PC-3 (cell line): ENCODE results near the gene EHBP1. TPM values are rescaled to one million over a fixed set of nuclear protein-coding genes. Genes with fewer than 3 reads are reported as not detected.

ENCODE experiments used
- ATAC-seq: fragments of 200-7000 bp; cut with Tn5 transposase; 2 replicates; pipeline ENCODE4 v1.9.1; 2020; ENCODE audit warnings: mild to moderate bottlenecking, moderate library complexity
- BruUV-seq: library from RNA; stranded (reverse); fragments of 400-500 nt; replicated peaks from 2 replicates; lab custom pipeline; 2021; lab: Mats Ljungman, UMichigan
- CTCF ChIA-PET: fragments of 300-600 bp; sonication (Branson Sonifier 250); formaldehyde crosslinking; loops from one replicate; lab custom pipeline; 2022; ENCODE audit warnings: antibody characterized with exemption; lab: Charles Lee
- POLR2A ChIA-PET: fragments of 300-600 bp; sonication (Branson Sonifier 250); formaldehyde crosslinking; loops from one replicate; lab custom pipeline; 2022; ENCODE audit warnings: antibody characterized with exemption; ENCODE audit not compliant: unreplicated experiment; lab: Charles Lee
- DNase-seq: peaks from one replicate; pipeline ENCODE4 v3.0.0-alpha.2; 2015
- H2AFZ ChIP-seq: fragments of 300-600 bp; sonication (generic); 2 replicates; pipeline ENCODE4 v1.6.0; 2016; ENCODE audit warnings: antibody characterized with exemption, low read length
- H3F3A ChIP-seq: fragments of 300-600 bp; sonication (generic); one replicate; pipeline ENCODE4 v1.6.0; 2017; ENCODE audit warnings: antibody characterized with exemption, low read length, control low read depth, mild to moderate bottlenecking; ENCODE audit not compliant: unreplicated experiment
- H3K27ac ChIP-seq: fragments of 300-600 bp; sonication (generic); 2 replicates; pipeline ENCODE4 v1.5.1; 2016; ENCODE audit warnings: mild to moderate bottlenecking, low read length
- H3K27me3 ChIP-seq: fragments of 300-600 bp; sonication (generic); 2 replicates; pipeline ENCODE4 v1.6.1; 2016; ENCODE audit warnings: low read length, mixed read lengths
- H3K36me3 ChIP-seq: fragments of 300-600 bp; sonication (generic); 2 replicates; pipeline ENCODE4 v1.6.1; 2016; ENCODE audit warnings: low read depth, mixed run types, low read length, mixed read lengths
- H3K4me1 ChIP-seq: fragments of 300-600 bp; sonication (generic); 2 replicates; pipeline ENCODE4 v1.5.1; 2016; ENCODE audit warnings: low read length; ENCODE audit not compliant: insufficient read depth
- H3K4me2 ChIP-seq: fragments of 300-600 bp; sonication (generic); 2 replicates; pipeline ENCODE4 v1.6.0; 2016; ENCODE audit warnings: low read length
- H3K4me3 ChIP-seq: fragments of 300-600 bp; sonication (generic); 2 replicates; pipeline ENCODE4 v1.5.1; 2016; ENCODE audit warnings: mild to moderate bottlenecking, low read length, mixed read lengths
- H3K79me2 ChIP-seq: fragments of 300-600 bp; sonication (generic); 2 replicates; pipeline ENCODE4 v1.6.1; 2017; ENCODE audit warnings: low read length, mixed read lengths
- H3K9ac ChIP-seq: fragments of 300-600 bp; sonication (generic); 2 replicates; pipeline ENCODE4 v1.6.0; 2016; ENCODE audit warnings: mild to moderate bottlenecking, low read length
- H3K9me2 ChIP-seq: fragments of 300-600 bp; sonication (generic); replicated peaks from 2 replicates; pipeline ENCODE4 v1.6.1; 2016; ENCODE audit warnings: mixed run types, low read length, mixed read lengths
- H3K9me3 ChIP-seq: fragments of 300-600 bp; sonication (generic); 2 replicates; pipeline ENCODE4 v1.6.1; 2016; ENCODE audit warnings: low read length, mixed read lengths
- H4K20me1 ChIP-seq: fragments of 300-600 bp; sonication (generic); 2 replicates; pipeline ENCODE4 v1.6.1; 2016; ENCODE audit warnings: low read length, mixed read lengths
- EZH2 ChIP-seq: fragments of 300-600 bp; sonication (generic); IDR thresholded peaks from one replicate; pipeline ENCODE4 v1.6.1; 2017; ENCODE audit warnings: antibody characterized with exemption, mild to moderate bottlenecking, low read length; ENCODE audit not compliant: unreplicated experiment
- EZH2phosphoT487 ChIP-seq: fragments of 300-600 bp; sonication (generic); IDR thresholded peaks from 2 replicates; pipeline ENCODE4 v1.6.1; 2018; ENCODE audit warnings: mild to moderate bottlenecking, antibody characterized with exemption, low read length, borderline replicate concordance
- intact Hi-C: fragments of 100-400 bp; cut with micrococcal nuclease; formaldehyde crosslinking; loops from 2 replicates; pipeline ENCODE4 v1.9.0; 2023
- total RNA-seq: library from RNA; depleted of rRNA; stranded (reverse); fragments of >200 nt; gene quantifications from 2 replicates; pipeline ENCODE4 v1.2.3, GENCODE V29; 2014
- TF ChIP-seq, protein P1 (sequence below): fragments of 300-600 bp; sonication (generic); conservative IDR thresholded peaks from 2 replicates; pipeline ENCODE4 v1.5.1; 2017; ENCODE audit warnings: antibody characterized with exemption, low read depth, mild to moderate bottlenecking, low read length

Gene EHBP1
- total RNA-seq, 1 experiment from 2014 or later, result 25.7 TPM

DNA sequence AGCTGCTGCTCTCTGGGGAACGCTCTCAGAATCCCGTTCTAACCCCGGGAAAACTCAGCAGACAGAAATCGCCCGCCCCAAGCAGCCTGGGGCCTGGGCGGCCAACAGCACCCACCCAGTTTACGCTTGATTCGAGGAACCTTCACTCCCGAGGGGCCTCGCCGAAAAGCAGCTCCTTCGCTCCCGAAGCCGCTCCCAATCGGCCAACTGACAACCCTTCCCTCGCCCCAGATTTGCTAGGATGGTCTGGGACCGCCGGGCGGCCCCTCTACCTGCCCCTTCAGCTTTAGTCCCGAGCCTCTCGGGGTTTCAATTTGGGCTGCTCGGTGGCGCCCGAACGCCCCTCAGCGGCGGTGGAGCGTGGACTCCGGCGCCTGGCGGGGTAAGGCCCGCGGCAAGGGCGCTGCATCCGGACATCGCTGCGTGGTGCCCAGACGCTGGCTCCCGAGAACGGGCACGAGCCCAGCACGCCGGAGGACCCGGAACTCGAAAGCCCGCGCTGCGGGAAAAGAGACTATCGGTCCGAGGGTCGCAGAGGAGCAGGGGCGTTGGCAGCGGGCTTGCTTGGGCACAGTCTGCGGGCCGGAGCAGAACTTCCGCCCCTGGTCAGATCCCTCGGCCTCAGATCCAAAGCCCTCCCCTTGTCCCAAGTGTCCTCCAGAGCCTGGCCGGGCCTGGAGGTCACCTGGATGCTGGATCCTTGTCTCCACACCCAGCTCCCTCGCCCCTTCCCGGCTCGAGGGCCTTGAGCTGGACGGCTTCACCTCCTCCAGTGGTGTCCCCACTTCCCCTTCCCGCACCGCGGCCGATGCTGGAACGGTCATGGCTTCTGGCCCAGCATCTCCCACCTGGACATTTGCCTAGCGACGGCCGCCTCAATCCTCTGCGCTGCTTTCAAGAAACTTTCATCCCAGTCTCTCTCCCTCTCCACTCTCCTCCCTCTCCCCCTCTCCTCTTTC lies 342.1 kb downstream of the EHBP1 start:
- DNase-seq (no peak), ATAC-seq (no peak)
- BruUV-seq, result no TSS peak
- TF ChIP-seq, protein P1, sequence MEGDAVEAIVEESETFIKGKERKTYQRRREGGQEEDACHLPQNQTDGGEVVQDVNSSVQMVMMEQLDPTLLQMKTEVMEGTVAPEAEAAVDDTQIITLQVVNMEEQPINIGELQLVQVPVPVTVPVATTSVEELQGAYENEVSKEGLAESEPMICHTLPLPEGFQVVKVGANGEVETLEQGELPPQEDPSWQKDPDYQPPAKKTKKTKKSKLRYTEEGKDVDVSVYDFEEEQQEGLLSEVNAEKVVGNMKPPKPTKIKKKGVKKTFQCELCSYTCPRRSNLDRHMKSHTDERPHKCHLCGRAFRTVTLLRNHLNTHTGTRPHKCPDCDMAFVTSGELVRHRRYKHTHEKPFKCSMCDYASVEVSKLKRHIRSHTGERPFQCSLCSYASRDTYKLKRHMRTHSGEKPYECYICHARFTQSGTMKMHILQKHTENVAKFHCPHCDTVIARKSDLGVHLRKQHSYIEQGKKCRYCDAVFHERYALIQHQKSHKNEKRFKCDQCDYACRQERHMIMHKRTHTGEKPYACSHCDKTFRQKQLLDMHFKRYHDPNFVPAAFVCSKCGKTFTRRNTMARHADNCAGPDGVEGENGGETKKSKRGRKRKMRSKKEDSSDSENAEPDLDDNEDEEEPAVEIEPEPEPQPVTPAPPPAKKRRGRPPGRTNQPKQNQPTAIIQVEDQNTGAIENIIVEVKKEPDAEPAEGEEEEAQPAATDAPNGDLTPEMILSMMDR, result no peak
- TF ChIP-seq EZH2, result no peak
- no peak for TF ChIP-seq EZH2phosphoT487
- POLR2A ChIA-PET, result no interaction called here
- H2AFZ ChIP-seq, result no peak overlapping the region
- no peaks in the 10 kb centered on the region for H3K36me3 ChIP-seq
- CTCF ChIA-PET, result no interaction called here
- H3K4me1 ChIP-seq, result peaks cover 11% of the 10 kb centered on the region; the same call in 1 of the 2 replicates
- no peaks in the 10 kb centered on the region for H3F3A ChIP-seq
- no peak overlapping the region for H3K4me2 ChIP-seq
- no peaks in the 10 kb centered on the region for H3K9me3 ChIP-seq
- H3K27ac ChIP-seq, result no peak overlapping the region
- no peak overlapping the region for H3K4me3 ChIP-seq
- peaks cover 13% of the 10 kb centered on the region for H3K79me2 ChIP-seq
- no peaks in the 10 kb centered on the region for H3K9me2 ChIP-seq
- H3K9ac ChIP-seq, result no peak overlapping the region
- intact Hi-C loops, result no loop called here
- H3K27me3 ChIP-seq, result no peaks in the 10 kb centered on the region
- no peaks in the 10 kb centered on the region for H4K20me1 ChIP-seq

DNA sequence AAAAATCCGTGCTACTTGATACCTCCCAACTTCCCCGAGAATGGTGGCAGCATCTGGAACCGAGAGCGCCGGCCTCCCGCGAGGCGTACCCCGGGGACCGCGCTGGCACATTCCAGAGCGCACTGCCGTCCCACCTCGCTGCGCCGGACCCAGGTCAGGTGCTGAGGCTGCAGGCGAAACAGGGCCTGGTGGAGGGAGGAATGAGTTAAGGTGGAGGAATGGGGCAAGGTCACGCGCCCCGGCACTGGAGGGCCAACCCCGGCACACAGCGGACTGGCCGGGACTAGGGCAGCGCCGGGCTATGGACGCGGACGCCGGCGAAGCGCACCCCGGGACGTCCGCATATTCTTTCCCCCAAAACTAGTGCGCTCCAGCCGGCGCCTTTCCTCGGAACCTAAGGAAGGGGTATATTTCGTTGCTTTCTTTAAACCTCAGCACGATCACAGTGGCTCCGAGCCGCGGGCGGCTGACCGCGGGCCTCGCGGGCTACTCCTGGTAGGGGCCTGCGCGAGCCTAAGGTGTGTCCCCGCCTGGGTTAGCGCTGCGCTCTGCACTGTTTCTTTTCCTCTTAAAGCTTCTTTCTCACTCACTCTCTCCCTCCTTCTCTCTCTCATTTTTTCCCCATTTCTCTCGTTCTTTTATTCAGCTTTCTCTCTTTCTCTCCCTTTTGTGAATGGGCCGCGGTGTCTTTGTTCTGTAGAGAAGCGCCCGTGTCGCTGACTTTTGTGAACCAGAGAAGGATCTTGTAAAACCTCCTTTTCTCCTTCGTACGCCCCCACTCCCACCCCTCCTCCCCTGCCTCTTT lies 343.1 kb downstream of the EHBP1 start:
- TF ChIP-seq, protein P1, result no peak
- TF ChIP-seq EZH2phosphoT487 (no peak), EZH2 (no peak)
- ChIA-PET CTCF (no interaction called here), POLR2A (no interaction called here)
- H3K4me2 ChIP-seq, result peak overlapping the region; percentile 99
- BruUV-seq, result no TSS peak
- H3K27me3 ChIP-seq, result no peaks in the 10 kb centered on the region
- H3K36me3 ChIP-seq, result no peaks in the 10 kb centered on the region
- ATAC-seq (no peak), DNase-seq (no peak)
- intact Hi-C loops, result no loop called here
- no peaks in the 10 kb centered on the region for H3K9me3 ChIP-seq
- H3K27ac ChIP-seq, result no peak overlapping the region
- H4K20me1 ChIP-seq, result no peaks in the 10 kb centered on the region
- no peaks in the 10 kb centered on the region for H3K9me2 ChIP-seq
- peak overlapping the region; percentile 85; the same call in 1 of the 2 replicates for H3K4me3 ChIP-seq
- no peaks in the 10 kb centered on the region for H3F3A ChIP-seq
- no peak overlapping the region for H2AFZ ChIP-seq
- H3K9ac ChIP-seq, result no peak overlapping the region
- peaks cover 11% of the 10 kb centered on the region; the same call in 1 of the 2 replicates for H3K4me1 ChIP-seq
- peaks cover 13% of the 10 kb centered on the region for H3K79me2 ChIP-seq
